Measurements from ENCODE around the gene CISTR.

CISTR gene

DNA sequence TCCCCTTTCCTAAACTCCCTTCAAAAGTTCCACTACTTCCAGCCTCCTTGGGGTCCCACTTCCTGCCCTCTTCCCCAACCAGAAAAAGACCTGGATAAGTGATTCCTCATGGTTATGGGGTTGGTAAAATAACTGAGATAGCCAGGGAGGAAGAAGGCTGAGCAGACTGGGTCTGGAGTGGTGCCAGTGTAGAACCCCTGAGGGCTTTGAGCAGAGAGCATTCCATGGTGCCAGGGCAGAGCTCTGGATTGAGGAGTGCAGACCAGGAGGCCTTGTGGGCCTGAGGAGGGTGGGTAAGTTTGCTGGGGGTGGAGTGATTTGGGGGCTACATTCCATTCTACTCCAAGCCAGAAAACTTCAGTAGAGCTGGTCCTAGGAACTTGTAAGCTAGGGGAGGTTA lies 9.5 kb upstream of the CISTR start:
- DNase-seq = no peak

GRCh38 chr12:53759261-53759660 lies 7.5 kb upstream of the CISTR start:
- DNase-seq = no peak

GRCh38 chr12:53758730-53759103 lies 6.9 kb upstream of the CISTR start:
- DNase-seq = no peak

DNA sequence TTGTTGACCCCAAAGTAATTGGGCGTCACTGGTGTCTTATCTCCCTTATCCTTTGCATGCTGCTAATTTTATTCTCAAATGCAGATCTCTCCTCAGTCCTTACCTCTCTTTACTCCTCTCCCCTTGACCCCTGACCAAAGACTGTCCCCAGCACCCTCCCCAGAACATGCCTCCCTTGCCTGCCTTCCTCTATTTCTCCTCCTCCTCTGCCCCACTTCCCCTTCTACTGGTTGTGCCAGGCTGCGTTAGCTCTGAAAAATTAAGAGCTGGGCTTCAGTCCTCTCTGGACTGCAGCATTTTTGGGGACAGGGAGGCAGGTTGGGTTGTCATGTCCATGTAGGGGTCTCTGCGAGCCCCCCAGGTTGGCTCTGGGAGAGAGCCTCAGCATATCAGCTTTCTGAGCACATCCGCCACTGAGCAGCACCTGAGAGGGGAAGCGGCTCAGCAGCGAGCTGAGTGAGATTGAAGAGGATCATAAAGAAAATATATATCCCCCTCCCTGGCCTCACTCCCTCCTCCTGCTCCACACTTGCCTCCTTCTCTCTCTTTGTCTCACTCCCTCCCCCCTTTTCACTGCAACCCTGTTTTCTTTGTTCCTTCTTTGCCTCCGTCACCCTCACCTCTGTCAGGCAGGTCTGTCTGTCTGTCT lies 6.4 kb upstream of the CISTR start:
- DNase-seq = no peak

GRCh38 chr12:53757101-53757770 lies 5.5 kb upstream of the CISTR start:
- peak; percentile 60 for DNase-seq

- DNase-seq = no peak
Measured at GRCh38 chr12:53756300-53757100, 4.7 kb upstream of the CISTR start.

DNA sequence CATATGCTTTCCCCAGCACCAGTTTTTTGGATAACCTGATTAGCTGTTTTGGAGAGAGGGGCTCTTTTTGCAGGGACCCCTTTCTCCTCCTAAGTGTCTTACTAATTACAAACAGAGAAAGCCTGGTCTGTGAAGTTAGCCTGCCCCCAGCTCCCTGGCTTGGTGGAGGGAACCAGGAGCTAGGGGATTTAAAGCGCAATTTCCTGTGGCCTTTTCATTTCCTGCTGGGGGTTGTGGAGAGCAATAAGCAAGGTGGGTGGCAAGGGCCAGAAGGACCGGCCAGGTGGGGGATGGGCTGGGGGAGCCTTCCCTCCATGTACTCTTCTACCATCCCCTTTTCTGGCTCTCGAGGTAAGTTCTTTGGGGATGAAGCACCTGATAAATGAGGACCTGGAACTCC lies 4.1 kb upstream of the CISTR start:
- no peak for DNase-seq

- no peak for DNase-seq
Measured at GRCh38 chr12:53755451-53755891, 3.7 kb upstream of the CISTR start.

GRCh38 chr12:53754633-53755264 lies 3.0 kb upstream of the CISTR start:
- no peak for DNase-seq

GRCh38 chr12:53754188-53754585 lies 2.4 kb upstream of the CISTR start:
- DNase-seq = no peak

- no peak for DNase-seq
Measured at GRCh38 chr12:53752621-53753020, 842 bp upstream of the CISTR start.

DNA sequence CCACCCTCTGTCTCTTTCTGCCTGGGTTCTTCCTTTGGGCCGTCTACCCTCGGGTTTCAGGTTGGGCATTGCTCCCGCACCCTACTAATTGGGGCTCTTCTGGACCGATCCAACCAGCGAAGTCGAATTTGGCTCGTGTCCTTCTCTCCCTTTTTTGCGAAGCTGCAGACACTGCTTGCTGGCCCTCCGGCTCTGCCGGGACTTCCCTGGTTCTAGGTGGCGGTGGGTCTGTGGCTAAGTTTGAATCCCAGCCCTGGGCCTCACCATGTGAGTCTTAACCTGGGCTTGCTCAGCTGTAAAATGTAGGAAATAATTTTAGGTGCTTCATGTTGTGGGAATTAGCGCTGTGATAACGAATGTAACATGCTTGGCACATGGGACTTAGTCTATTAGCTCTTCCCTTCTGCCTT lies 418 bp upstream of the CISTR start:
- no peak for DNase-seq

DNA sequence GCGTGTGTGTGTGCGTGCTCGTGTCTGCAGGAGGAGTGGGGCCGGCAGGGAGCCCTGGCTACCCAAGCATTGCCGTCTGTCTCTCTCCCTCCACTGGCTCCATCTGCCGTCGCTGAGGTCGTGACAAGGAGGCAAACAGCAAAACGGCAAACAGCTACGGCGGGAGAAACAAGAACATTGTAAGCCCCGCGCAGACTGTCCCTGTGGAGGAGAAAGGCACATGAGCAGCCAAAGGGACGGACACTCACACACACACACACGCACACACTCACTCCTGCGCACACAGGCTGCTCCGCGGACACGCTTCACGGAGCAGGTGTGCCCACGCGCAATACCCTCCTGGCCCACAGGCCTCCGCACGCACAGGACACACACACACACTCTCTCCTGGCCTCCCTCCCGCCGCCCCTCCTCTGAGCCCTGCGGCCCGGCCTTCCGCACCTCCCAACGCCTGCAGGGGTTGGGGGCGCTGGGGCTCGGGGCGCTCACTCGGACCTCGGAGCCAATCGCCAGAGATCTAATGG lies 905 bp downstream of the CISTR start:
- no peak for DNase-seq

DNA sequence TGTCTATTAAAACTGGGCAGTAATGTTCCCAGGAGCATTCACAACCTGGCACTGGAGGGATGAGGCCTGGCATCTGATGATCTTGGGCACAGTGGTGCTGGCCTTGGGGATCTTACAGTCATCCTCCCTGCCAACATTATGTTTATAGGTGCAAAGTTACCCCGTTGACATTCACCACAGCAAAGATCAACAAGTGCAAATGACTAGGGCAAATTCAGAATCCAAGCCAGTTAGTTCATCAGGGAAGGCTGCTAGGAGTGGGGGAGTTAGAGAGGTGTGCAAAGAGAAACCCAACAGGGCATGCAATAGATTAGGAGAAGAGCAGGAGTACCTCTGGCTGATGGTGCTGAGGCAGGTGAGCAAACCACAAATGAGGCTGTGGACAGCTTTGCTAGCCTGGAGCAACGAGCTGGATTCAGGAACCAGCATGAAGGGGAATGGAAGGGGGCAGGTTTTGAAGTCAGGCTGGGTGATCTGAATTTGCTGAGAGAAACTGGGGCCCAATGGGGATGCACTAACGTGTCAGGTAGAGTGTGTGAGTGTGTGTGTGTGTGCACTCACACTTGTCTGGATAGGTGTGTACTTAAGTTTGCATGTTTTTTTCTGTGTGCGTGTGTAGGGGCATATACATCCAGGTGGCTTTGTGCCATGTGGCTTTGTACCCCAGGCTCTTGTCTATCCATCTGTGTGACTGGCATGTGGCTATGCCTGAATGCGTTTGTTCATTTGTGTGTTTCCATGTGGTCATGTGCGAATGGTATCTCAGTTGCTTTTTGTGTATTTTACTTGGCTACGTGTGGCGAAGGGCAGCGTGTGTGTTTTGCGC lies 1.6 kb downstream of the CISTR start:
- DNase-seq = no peak

GRCh38 chr12:53748072-53748840 lies 3.5 kb downstream of the CISTR start:
- no peak for DNase-seq

DNA sequence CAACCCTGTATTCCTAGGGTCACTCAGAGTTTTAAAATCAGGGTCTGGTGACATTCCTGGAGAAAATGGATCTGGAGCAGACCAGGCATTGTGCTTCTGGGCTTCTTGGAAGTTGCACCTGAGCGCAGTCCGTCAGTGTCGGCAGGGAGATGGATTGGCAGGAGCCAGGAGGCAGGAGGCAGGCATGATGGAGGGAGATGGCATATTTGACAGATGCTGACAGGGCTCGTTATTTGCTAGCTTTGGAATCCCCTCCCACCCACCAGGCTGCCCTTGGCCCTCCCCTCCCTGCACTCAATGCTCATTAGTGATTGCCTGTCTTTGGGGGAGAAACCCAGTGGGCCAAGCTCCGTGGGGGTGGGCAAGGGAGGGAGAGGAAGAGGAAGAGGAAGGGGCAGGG lies 4.7 kb downstream of the CISTR start:
- DNase-seq = no peak

GRCh38 chr12:53746592-53747092 lies 5.1 kb downstream of the CISTR start:
- DNase-seq = peak; percentile 81

GRCh38 chr12:53744751-53745150 lies 7.0 kb downstream of the CISTR start:
- no peak for DNase-seq

GRCh38 chr12:53744130-53744441 lies 7.7 kb downstream of the CISTR start:
- DNase-seq = no peak

DNA sequence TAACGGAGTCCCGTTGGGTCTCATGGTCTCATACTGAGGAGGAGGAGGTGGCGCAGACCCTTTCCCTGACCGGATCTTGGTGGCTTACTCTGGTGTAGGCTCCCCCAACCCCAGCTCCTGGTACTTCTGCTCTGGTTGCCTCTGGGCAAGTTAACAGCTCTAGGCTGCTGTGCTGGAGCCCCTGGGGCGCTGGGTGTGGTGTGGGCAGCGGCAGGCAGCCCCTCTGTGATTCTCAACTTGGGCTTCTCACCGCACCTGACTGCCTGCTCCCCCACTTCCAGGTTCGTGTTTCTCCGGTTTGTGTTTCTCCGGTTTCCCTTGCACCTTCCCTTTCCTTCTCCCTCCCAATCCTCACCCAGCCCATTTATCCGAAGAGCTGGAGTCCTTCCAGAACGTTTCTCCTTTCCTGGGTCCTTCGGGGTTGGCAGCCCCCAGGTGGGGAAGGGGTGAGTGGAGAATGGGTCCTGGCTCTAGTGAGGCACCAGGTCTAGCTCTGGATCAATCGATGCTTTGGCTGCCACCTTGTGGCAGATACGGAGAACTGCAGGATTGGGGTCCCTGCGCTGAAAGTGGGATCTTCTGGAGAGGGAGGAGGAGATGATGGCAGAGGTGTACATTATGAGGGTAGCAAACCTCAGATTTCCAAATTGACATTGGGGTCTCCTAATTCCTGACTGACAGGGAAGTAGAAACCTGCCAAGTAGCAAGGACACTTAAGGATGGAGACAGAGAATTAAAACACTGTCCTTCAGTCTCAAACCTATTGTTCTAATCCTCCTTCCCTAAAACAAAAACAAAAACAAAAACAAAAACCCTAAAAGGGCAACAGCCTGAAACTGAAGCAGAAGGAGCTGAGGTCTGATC lies 8.3 kb downstream of the CISTR start:
- peak; percentile 30 for DNase-seq

GRCh38 chr12:53740130-53740491 lies 11.7 kb downstream of the CISTR start:
- no peak for DNase-seq
